ENCODE measurements around the gene SLC37A3. TPM values are rescaled to one million over a fixed set of nuclear protein-coding genes. Genes with fewer than 3 reads are reported as not detected.

Gene SLC37A3
- total and polyA plus RNA-seq, 2 of the 13 experiments (the other 11 are each of a cell fraction or from before 2014, with no cell fraction given) = 21.3 to 27.9 TPM

DNA sequence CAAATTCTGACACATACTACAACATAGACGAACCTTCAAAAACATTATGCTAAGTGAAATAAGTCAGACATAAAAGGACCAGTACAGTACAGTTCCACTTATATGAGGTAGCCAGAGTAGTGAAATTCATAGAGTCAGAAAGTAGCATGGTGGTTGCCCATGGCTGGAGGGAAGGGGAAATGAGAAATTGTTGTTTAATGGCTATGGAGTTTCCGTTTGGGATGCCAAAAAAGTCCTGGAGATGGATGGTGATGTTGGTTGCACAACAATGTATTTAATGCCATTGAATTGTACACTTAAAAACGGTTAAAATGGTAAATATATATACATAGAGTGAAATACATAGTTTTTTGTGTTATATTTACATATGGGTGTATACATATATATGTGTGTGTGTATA lies 2.1 kb upstream of the SLC37A3 start:
- Histone ChIP-seq H3K27me3 (ENCODE audit: control insufficient read depth in 1 of 2, insufficient read depth in 2 of 2, low read length in 2 of 2) (no peaks in the 10 kb centered on the region; a peak in 1 of 5 replicates), H3K4me2 (ENCODE audit: low read depth, low read length) (no peak overlapping the region), H3K4me3 (replicated peaks in 1 of 3; ENCODE audit: insufficient read depth in 1 of 3, low read depth in 2 of 3, low read length in 3 of 3) (no peak overlapping the region), H3K79me2 (ENCODE audit: insufficient read depth, low read length) (peaks cover 16% of the 10 kb centered on the region), H2AFZ (ENCODE audit: low read length) (no peak overlapping the region), H3K27ac (ENCODE audit: extremely low read length, insufficient read depth, low read length) (no peak overlapping the region), H3K9ac (ENCODE audit: insufficient read depth, low read depth, low read length) (no peak overlapping the region), H3K36me3 (replicated peaks in 1 of 2; ENCODE audit: control insufficient read depth in 1 of 2, insufficient read depth in 2 of 2, low read length in 2 of 2) (no peaks in the 10 kb centered on the region), H4K20me1 (ENCODE audit: insufficient read depth, low read length) (no peaks in the 10 kb centered on the region), H3K9me3 (ENCODE audit: low read length) (no peaks in the 10 kb centered on the region), H3K4me1 (ENCODE audit: insufficient read depth, low read length) (peaks cover 28% of the 10 kb centered on the region)
- in situ Hi-C loops (cut with HindIII; ENCODE audit: extremely low pct_ligation_motif_present, low pct_unique_long_range_greater_than_20kb) = no loop called here
- 16% methylated on average over 3 of the region's 3 CpGs for WGBS (ENCODE audit: low lambda C conversion rate)
- DNase-seq (ENCODE audit: low spot score) = no peak
- FAIRE-seq = no peak
- ChIA-PET POLR2A (no interaction called here), CTCF (ENCODE audit: low intra/inter-chr PET ratio, low total read pairs) (no interaction called here)
- no peak for ATAC-seq
- intact Hi-C loops (cut with micrococcal nuclease; ENCODE audit: unreplicated experiment) = no loop called here
- BruUV-seq (replicated peaks) = no TSS peak
- TF ChIP-seq ZNF747 (CRISPR knock-in tag; IDR thresholded peaks at IDR 0.05; ENCODE audit: borderline replicate concordance) = no peak
- no peak for TF ChIP-seq ZNF660 (CRISPR knock-in tag; IDR thresholded peaks at IDR 0.05; ENCODE audit: borderline replicate concordance, low read depth)
- TF ChIP-seq, protein P1, sequence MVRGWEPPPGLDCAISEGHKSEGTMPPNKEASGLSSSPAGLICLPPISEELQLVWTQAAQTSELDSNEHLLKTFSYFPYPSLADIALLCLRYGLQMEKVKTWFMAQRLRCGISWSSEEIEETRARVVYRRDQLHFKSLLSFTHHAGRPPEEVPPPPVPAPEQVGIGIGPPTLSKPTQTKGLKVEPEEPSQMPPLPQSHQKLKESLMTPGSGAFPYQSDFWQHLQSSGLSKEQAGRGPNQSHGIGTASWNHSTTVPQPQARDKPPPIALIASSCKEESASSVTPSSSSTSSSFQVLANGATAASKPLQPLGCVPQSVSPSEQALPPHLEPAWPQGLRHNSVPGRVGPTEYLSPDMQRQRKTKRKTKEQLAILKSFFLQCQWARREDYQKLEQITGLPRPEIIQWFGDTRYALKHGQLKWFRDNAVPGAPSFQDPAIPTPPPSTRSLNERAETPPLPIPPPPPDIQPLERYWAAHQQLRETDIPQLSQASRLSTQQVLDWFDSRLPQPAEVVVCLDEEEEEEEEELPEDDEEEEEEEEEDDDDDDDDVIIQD (CRISPR knock-in tag; IDR thresholded peaks at IDR 0.05; ENCODE audit: low read depth) = no peak
- TF ChIP-seq ESRRA (CRISPR knock-in tag; IDR thresholded peaks at IDR 0.05; ENCODE audit: low read depth) = no peak
- TF ChIP-seq ZNF318 (CRISPR knock-in tag; IDR thresholded peaks at IDR 0.05) = no peak
- TF ChIP-seq AGO1 (IDR thresholded peaks at IDR 0.05; ENCODE audit: low read depth, low read length, poor library complexity, severe bottlenecking) = no peak
- no peak for TF ChIP-seq ZNF652 (CRISPR knock-in tag; IDR thresholded peaks at IDR 0.05; ENCODE audit: borderline replicate concordance, low read depth)
- no peak for TF ChIP-seq ZNF737 (CRISPR knock-in tag; IDR thresholded peaks at IDR 0.05; ENCODE audit: borderline replicate concordance)
- TF ChIP-seq, protein P2, sequence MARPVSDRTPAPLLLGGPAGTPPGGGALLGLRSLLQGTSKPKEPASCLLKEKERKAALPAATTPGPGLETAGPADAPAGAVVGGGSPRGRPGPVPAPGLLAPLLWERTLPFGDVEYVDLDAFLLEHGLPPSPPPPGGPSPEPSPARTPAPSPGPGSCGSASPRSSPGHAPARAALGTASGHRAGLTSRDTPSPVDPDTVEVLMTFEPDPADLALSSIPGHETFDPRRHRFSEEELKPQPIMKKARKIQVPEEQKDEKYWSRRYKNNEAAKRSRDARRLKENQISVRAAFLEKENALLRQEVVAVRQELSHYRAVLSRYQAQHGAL (CRISPR knock-in tag; IDR thresholded peaks at IDR 0.05; ENCODE audit: not compliant biosample characterization) = no peak
- TF ChIP-seq HMG20B (CRISPR knock-in tag; conservative IDR thresholded peaks at IDR 0.05) = no peak
- TF ChIP-seq ZNF556 (CRISPR knock-in tag; IDR thresholded peaks at IDR 0.05; ENCODE audit: borderline replicate concordance) = no peak
- TF ChIP-seq HOXA9 (CRISPR knock-in tag; IDR thresholded peaks at IDR 0.05; ENCODE audit: borderline replicate concordance) = no peak
- TF ChIP-seq FOSL2 (CRISPR knock-in tag; IDR thresholded peaks at IDR 0.05) = no peak
- no peak for TF ChIP-seq ZNF264 (CRISPR knock-in tag; IDR thresholded peaks at IDR 0.05)
- no peak for TF ChIP-seq KLF11 (CRISPR knock-in tag; IDR thresholded peaks at IDR 0.05)
- no peak for TF ChIP-seq TCF7L2 (IDR thresholded peaks at IDR 0.05; ENCODE audit: low read depth, low read length)

Measured in HepG2 (cell line).